Right lobe of liver (tissue), 6 donors: ENCODE data around the gene DPYD. TPM values are rescaled to one million over a fixed set of nuclear protein-coding genes. Genes with fewer than 3 reads are reported as not detected.

Experiments used
- ATAC-seq, 4 donors: fragments of 200-7000 bp; cut with Tn5 transposase; one replicate each; pipeline ENCODE4 v1.9.1; 2020; ENCODE audit warnings: mild to moderate bottlenecking in 4 of 4, moderate library complexity in 4 of 4
- DNase-seq, 3 donors: peaks; one replicate each; pipeline ENCODE4 v3.0.0-alpha.2; 2020
- H3K27ac ChIP-seq, 3 donors: fragments of 200-600 bp; one replicate each; pipeline ENCODE4 v1.8.0; 2022
- H3K27me3 ChIP-seq, 2 donors: fragments of 200-600 bp; one replicate each; pipeline ENCODE4 v1.8.0; 2022
- H3K36me3 ChIP-seq, 4 donors: fragments of 200-600 bp; sonication (generic) in 1 of 4; one replicate each; pipeline versions ENCODE4 v1.5.1 to v1.8.0; 2017 to 2022; ENCODE audit warnings: control low read depth in 1 of 4
- H3K4me1 ChIP-seq, 4 donors: fragments of 200-600 bp; sonication (generic) in 1 of 4; one replicate each; pipeline versions ENCODE4 v1.5.1 to v1.8.0; 2017 to 2022; ENCODE audit warnings: control low read depth in 1 of 4
- H3K4me3 ChIP-seq, 3 donors: fragments of 200-600 bp; one replicate each; pipeline ENCODE4 v1.8.0; 2022
- H3K9me3 ChIP-seq, 4 donors: fragments of 200-600 bp; sonication (generic) in 1 of 4; one replicate each; pipeline versions ENCODE4 v1.5.1 to v1.8.0; 2017 to 2022; ENCODE audit warnings: control low read depth in 1 of 4
- POLR2A ChIP-seq: fragments of 450-650 bp; IDR thresholded peaks from one replicate; pipeline ENCODE4 v1.6.1; 2017; ENCODE audit warnings: antibody characterized with exemption, mild to moderate bottlenecking
- WGBS: methylation state at CpG from one replicate; pipeline ENCODE4 v1.1.6; 2018; ENCODE audit warnings: low coverage, low lambda C conversion rate; ENCODE audit not compliant: insufficient coverage; ENCODE audit errors: missing lambda C conversion rate; 5-methylcytosine and 5-hydroxymethylcytosine counted together
- intact Hi-C, 2 donors: fragments of 100-400 bp; cut with DNase I; formaldehyde crosslinking; loops; one replicate each; pipeline versions ENCODE4 v1.11.2 to v1.14.1; 2022
- total RNA-seq, 6 experiments: library from RNA; depleted of rRNA in 2 of 6; stranded (reverse); fragments of >200 nt in 2 of 6; fragmentation: NEBNext Ultra II Directional in 3 of 6; extraction: Animal tissue kit (Norgen Biotek cat#: 25700) in 3 of 6; gene quantifications; one replicate each; pipeline versions ENCODE4 v1.1.0 to v1.2.4, GENCODE V29; 2016 to 2023
- TF ChIP-seq, protein P1 (sequence below), 4 donors: fragments of 200-600 bp in 3 of 4; fragments of 450-650 bp in 1 of 4; IDR thresholded peaks; one replicate each; pipeline versions ENCODE4 v1.5.1 to v1.8.0; 2016 to 2022; ENCODE audit warnings: antibody characterized with exemption in 4 of 4, mild to moderate bottlenecking in 2 of 4
- donor health status: DM: no; HTN: yes; CAD: no.
- donor health status: DM: no; HTN: no; CAD: no.
- donor health status: DM: no; HTN: no; CAD: no.
- donor health status: DM: no; HTN: yes; CAD: no.
- donor health status: DM: no; HTN: yes; CAD: no.

Gene DPYD
- total RNA-seq, 6 experiments from 2014 or later: 25.2 to 74.4 (median 40.0) TPM

DNA sequence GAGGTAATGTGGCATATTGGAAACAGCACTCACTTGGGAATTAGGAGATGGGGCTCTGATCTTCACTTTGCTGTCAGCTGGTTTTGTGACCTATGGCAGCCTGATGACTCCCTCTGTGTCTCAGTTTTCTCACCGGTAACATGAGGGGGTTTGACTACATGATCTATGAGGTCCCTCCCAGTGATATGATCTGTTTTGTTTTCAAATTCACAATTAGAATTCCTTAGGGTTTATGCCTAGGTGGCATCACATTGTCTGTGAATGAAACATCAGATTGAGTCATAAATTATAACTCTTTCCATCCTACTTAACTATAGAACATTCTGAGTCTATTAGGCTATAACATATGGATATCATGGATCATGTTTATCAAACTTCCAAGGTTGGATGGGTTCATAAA is 812.7 kb downstream of the DPYD start:
- Histone ChIP-seq H3K4me1 (no peaks in the 10 kb centered on the region), H3K27me3 (no peaks in the 10 kb centered on the region), H3K27ac (no peak overlapping the region), H3K36me3 (no peaks in the 10 kb centered on the region), H3K4me3 (no peak overlapping the region), H3K9me3 (no peaks in the 10 kb centered on the region)
- ATAC-seq: no peak
- TF ChIP-seq, protein P1, sequence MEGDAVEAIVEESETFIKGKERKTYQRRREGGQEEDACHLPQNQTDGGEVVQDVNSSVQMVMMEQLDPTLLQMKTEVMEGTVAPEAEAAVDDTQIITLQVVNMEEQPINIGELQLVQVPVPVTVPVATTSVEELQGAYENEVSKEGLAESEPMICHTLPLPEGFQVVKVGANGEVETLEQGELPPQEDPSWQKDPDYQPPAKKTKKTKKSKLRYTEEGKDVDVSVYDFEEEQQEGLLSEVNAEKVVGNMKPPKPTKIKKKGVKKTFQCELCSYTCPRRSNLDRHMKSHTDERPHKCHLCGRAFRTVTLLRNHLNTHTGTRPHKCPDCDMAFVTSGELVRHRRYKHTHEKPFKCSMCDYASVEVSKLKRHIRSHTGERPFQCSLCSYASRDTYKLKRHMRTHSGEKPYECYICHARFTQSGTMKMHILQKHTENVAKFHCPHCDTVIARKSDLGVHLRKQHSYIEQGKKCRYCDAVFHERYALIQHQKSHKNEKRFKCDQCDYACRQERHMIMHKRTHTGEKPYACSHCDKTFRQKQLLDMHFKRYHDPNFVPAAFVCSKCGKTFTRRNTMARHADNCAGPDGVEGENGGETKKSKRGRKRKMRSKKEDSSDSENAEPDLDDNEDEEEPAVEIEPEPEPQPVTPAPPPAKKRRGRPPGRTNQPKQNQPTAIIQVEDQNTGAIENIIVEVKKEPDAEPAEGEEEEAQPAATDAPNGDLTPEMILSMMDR (IDR thresholded peaks at IDR 0.05): no peak
- no peak for TF ChIP-seq POLR2A
- intact Hi-C loops: no loop called here
- no peak for DNase-seq
- WGBS: 100% methylated on average over 1 of the region's 1 CpG

DNA sequence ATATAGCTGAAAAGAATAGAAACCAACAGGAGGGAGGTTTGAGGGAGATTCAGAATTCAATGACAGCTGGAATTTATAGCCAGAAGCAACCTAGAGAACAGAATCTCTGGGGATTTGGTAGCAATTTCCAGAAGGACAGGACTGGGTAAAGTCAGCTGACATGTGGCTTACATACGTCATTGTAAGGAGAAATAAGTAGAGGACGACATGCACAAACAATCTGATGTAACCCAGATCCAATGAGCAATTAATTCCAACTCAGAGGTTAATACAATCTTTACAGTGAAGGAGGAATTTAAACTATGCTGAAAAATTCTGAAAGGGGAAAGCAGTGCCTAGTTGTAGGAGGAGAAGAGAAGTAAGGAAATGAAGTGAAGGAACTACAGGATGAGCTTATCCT is 815.3 kb downstream of the DPYD start:
- WGBS: 97% methylated on average over 2 of the region's 2 CpGs
- Histone ChIP-seq H3K27me3 (no peaks in the 10 kb centered on the region), H3K27ac (no peak overlapping the region), H3K36me3 (no peaks in the 10 kb centered on the region), H3K9me3 (no peaks in the 10 kb centered on the region), H3K4me3 (no peak overlapping the region), H3K4me1 (no peaks in the 10 kb centered on the region)
- ATAC-seq (no peak), DNase-seq (no peak)
- intact Hi-C loops: no loop called here
- TF ChIP-seq POLR2A: no peak
- TF ChIP-seq, protein P1 (IDR thresholded peaks at IDR 0.05): no peak

- Histone ChIP-seq H3K4me3 (no peak overlapping the region), H3K9me3 (no peaks in the 10 kb centered on the region), H3K27me3 (no peaks in the 10 kb centered on the region), H3K4me1 (no peaks in the 10 kb centered on the region), H3K27ac (no peak overlapping the region), H3K36me3 (peaks cover 0 to 15% (median 0%) of the 10 kb centered on the region in 4 donors)
- no peak for ATAC-seq
- TF ChIP-seq, protein P1 (IDR thresholded peaks at IDR 0.05): no peak
- no peak for TF ChIP-seq POLR2A
- intact Hi-C loops: no loop called here
- no peak for DNase-seq
- WGBS: 94% methylated on average over 2 of the region's 2 CpGs
Measured at GRCh38 chr1:97101509-97101908, 819.3 kb downstream of the DPYD start.

DNA sequence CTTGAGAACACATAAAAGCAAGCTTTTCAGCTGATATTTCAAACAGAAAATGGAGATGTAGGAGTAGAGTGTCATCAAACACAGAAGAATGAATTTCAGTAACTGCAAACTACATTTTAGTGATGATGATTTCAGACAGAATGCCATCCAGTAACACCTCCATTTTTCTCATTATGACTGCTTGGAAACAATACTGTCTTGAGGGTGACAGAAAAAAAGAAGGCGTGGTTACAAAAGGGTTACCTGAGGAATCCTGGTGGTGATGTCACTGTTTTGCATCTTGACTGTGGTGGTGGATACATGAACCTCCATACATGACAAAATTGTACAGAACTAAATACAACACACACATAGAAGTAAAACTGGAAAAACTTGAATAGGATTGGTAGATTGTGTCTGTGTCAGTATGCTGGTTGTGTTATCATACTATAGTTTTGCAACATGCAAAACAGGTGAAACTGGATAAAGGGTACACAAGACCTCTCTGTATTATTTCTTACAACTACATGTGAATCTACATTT is 823.4 kb downstream of the DPYD start:
- ATAC-seq: no peak
- Histone ChIP-seq H3K4me3 (no peak overlapping the region), H3K27ac (no peak overlapping the region), H3K4me1 (no peaks in the 10 kb centered on the region), H3K9me3 (no peaks in the 10 kb centered on the region), H3K36me3 (peaks cover 0 to 16% (median 0%) of the 10 kb centered on the region in 4 donors), H3K27me3 (no peaks in the 10 kb centered on the region)
- WGBS: 80% methylated on average over 1 of the region's 1 CpG
- intact Hi-C loops: no loop called here
- TF ChIP-seq POLR2A: no peak
- TF ChIP-seq, protein P1 (IDR thresholded peaks at IDR 0.05): no peak
- DNase-seq: no peak

DNA sequence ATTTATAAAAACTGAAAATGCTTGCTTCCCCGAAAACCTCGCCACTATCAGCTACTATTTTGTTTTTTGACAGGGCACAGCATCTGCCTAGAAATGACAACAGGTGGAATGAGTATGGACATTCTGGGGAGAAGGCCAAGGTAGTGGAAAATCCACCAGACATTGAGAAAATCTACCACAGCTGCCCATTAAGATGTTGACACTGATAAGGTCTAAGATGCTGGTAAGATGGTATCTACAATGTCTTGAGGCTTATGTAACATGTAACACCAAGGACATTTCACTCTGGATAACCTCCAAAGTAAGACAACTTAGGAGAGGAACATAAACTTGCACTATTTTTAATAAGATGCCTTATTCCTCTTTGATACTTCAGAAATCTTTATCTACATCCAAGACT is 825.1 kb downstream of the DPYD start:
- no peak for TF ChIP-seq POLR2A
- TF ChIP-seq, protein P1 (IDR thresholded peaks at IDR 0.05): no peak

More for the DNA sequence above, 825.1 kb downstream of the DPYD start:
- Histone ChIP-seq H3K9me3 (no peaks in the 10 kb centered on the region), H3K4me1 (no peaks in the 10 kb centered on the region), H3K4me3 (no peak overlapping the region), H3K36me3 (peaks cover 0 to 16% (median 0%) of the 10 kb centered on the region in 4 donors), H3K27me3 (no peaks in the 10 kb centered on the region), H3K27ac (no peak overlapping the region)
- ATAC-seq: no peak
- 97% methylated on average over 2 of the region's 2 CpGs for WGBS
- no peak for DNase-seq
- intact Hi-C loops: no loop called here
